GM12874 (cell line): ENCODE data around the gene ABCG2.

Source experiments
- TF ChIP-seq, protein P1 (sequence below): IDR thresholded peaks from 2 replicates; pipeline ENCODE4 v1.5.1; 2011; ENCODE audit warnings: low read depth, mild to moderate bottlenecking, control low read depth, low read length, moderate library complexity; ENCODE audit not compliant: insufficient read depth

Gene ABCG2

GRCh38 chr4:88196013-88196365 lies 37.5 kb upstream of the ABCG2 start:
- TF ChIP-seq, protein P1, sequence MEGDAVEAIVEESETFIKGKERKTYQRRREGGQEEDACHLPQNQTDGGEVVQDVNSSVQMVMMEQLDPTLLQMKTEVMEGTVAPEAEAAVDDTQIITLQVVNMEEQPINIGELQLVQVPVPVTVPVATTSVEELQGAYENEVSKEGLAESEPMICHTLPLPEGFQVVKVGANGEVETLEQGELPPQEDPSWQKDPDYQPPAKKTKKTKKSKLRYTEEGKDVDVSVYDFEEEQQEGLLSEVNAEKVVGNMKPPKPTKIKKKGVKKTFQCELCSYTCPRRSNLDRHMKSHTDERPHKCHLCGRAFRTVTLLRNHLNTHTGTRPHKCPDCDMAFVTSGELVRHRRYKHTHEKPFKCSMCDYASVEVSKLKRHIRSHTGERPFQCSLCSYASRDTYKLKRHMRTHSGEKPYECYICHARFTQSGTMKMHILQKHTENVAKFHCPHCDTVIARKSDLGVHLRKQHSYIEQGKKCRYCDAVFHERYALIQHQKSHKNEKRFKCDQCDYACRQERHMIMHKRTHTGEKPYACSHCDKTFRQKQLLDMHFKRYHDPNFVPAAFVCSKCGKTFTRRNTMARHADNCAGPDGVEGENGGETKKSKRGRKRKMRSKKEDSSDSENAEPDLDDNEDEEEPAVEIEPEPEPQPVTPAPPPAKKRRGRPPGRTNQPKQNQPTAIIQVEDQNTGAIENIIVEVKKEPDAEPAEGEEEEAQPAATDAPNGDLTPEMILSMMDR: no peak

DNA sequence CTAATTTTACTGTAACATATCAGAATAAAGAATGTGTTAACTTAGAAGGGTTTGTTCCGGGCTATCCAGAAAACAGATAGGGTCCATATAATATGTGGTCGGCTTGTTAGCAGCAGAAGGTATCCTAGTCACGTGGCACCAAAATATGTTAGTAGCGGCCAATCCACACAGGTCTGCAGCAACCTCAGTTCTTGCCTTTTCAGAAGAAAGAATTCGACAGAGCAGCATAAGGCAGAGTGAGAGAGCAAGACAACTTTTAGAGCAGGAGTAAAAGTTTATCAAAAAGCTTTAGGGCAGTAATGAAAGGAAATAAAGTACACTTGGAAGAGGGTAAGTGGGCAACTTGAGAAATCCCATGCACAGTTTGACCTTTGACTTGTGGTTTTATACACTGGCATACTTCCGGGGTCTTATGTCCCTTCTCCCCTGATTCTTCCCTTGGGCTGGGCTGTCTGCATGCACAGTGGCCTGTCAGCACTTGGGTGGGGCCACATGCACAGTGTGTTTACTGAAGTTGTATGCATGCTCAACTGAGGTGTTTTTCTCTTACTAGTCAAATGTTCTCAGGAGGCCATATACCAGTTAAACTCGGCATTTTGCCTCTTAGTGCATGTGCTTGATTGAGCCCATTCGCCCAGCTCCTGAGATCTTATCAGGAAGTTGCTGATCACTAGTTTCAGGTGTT lies 37.0 kb upstream of the ABCG2 start:
- TF ChIP-seq, protein P1: no peak

- TF ChIP-seq, protein P1: no peak
These were observed 33.0 kb upstream of the ABCG2 start for GRCh38 chr4:88191404-88191803.

DNA sequence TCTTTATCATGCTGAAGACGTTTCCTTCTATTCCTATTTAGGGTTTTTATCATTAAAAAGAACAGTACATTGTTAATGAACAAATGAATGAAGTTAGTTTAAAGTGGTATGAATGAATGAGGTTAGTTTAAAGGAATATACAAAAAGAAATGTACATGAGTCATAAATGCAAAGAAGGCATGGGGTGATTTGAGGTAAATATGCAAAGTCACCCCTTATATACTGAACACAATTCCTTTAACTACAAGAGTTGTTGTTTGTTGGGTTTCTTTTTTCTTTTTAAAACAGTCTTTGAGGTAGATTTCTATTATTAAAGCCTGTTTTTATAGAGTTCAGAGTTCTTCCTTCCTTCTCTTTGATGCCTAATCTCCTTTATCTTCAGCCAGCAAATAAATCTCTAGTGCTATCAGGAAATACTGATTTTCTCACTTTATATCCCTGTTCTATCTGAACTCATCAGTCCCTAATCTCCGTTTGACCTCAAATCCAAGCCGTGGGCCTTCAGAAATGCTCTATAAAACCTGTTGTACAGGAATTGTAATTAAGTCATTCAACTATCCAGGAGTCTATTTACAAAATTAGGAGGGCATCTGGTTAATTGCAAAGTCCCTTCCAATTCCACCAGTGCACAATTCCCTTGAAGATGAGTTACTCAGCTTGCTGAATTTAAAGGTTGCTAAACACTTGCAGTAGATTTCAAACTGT lies 31.6 kb upstream of the ABCG2 start:
- TF ChIP-seq, protein P1: no peak

DNA sequence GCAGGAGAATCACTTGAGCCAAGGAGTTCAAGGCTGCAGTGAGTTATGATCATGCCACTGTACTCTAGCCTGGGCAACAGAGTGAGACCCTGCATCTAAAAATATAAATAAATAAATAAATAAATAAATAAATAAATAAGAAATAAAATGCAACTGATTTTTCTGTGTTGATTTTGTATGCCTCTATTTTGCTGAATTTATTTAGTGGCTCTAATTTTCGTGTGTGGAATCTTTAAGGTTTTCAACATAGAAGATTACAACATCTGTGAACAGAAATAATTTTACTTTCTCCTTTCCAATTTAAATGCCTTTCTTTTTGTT lies 30.9 kb upstream of the ABCG2 start:
- TF ChIP-seq, protein P1: no peak

DNA sequence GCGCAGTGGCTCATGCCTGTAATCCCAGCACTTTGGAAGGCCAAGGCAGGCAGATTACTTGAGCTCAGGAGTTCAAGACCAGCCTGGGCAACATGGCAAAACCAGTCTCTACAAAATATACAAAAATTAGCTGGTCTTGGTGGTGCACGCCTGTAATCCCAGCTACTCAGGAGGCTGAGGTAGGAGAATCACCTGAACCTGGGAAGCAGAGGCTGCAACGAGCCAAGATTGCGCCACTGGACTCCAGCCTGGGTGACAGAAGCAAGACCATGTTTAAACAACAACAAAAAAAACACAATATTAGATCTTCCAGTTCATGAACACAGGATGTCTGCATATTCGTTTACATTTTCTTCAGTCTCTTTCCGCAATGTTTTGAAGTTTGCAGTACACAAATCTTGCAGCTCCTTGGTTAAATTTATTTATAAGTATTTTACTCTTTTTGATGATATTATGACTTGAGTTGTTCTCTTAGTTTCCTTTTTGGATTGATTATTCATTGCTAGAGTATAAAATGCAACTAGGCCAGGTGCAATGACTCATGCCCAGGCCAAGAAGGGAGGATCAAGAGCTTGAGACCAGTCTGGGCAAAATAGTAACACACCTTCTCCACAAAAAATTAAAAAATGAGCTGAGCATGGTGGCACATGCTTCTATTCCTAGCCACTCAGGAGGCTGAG lies 30.4 kb upstream of the ABCG2 start:
- TF ChIP-seq, protein P1: no peak

DNA sequence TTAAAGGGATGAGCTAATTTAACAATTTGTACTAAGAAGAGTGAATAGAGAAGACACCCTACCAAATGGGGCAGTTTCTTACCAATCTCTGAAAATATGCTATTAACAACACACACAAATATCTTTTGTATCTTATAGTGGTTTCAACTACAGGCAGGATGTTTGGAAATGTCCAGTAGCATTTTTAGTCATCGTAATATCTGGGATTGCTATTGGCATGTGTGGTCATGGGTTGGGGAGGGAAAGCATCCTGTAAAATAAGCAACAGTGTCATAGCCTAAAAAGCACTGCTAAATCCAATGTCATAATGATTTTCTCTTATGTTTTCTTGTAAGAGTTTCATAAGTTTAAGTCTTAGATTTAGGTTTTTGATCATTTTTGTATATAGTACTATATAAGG lies 29.3 kb upstream of the ABCG2 start:
- TF ChIP-seq, protein P1: no peak
